Urinary bladder (tissue), 4 donors: ENCODE measurements around the gene DNAJC6. TPM values are rescaled to one million over a fixed set of nuclear protein-coding genes. Genes with fewer than 3 reads are reported as not detected.
"Not testable (repeated sequence)": the region's sequence is repeated elsewhere in the genome, so short reads cannot be mapped to it uniquely, and the experiment has no call there.

Experiments used
- DNase-seq: peaks from one replicate; pipeline ENCODE4 v3.0.0-alpha.2; 2015; ENCODE audit errors: extremely low spot score
- H3K27ac ChIP-seq: one replicate; pipeline ENCODE4 v1.5.1; 2013; ENCODE audit warnings: low read depth, mild to moderate bottlenecking, moderate library complexity
- H3K36me3 ChIP-seq: one replicate; pipeline ENCODE4 v1.6.1; 2013; ENCODE audit warnings: mild to moderate bottlenecking, moderate library complexity; ENCODE audit not compliant: insufficient read depth
- H3K4me1 ChIP-seq: one replicate; pipeline ENCODE4 v1.6.1; 2013; ENCODE audit warnings: mild to moderate bottlenecking, moderate library complexity; ENCODE audit not compliant: insufficient read depth
- H3K4me3 ChIP-seq: one replicate; pipeline ENCODE4 v1.5.1; 2013; ENCODE audit warnings: low read depth, low read length
- WGBS: extraction: QIAGEN DNeasy Blood & Tissue Kit; methylation state at CpG from one replicate; pipeline ENCODE4 v1.1.7; 2013; 5-methylcytosine and 5-hydroxymethylcytosine counted together
- polyA plus RNA-seq: library from polyadenylated mRNA; stranded (reverse); fragments of 200-250 nt; gene quantifications from one replicate; pipeline ENCODE4 v1.2.3, GENCODE V29; 2013
- small RNA-seq: library from RNA; depleted of rRNA; stranded (forward); fragments of <200 nt; gene quantifications from one replicate; pipeline ENCODE3, GENCODE V24; 2014
- total RNA-seq: library from RNA; depleted of rRNA; stranded (reverse); fragments of >200 nt; gene quantifications from one replicate; pipeline ENCODE4 v1.2.3, GENCODE V29; 2014
- donor health status: healthy with polysubstance abuse.
- donor health status: healthy.

DNAJC6 gene
- total and polyA plus RNA-seq, 2 donors: 2.9 to 5.6 TPM

GRCh38 chr1:65443647-65444046 is 134.3 kb downstream of the DNAJC6 start:
- DNase-seq: no peak
- Histone ChIP-seq H3K36me3 (no peaks in the 10 kb centered on the region), H3K4me1 (no peaks in the 10 kb centered on the region), H3K27ac (no peak overlapping the region), H3K4me3 (no peak overlapping the region)
- WGBS: 95% methylated on average over 2 of the region's 2 CpGs

DNA sequence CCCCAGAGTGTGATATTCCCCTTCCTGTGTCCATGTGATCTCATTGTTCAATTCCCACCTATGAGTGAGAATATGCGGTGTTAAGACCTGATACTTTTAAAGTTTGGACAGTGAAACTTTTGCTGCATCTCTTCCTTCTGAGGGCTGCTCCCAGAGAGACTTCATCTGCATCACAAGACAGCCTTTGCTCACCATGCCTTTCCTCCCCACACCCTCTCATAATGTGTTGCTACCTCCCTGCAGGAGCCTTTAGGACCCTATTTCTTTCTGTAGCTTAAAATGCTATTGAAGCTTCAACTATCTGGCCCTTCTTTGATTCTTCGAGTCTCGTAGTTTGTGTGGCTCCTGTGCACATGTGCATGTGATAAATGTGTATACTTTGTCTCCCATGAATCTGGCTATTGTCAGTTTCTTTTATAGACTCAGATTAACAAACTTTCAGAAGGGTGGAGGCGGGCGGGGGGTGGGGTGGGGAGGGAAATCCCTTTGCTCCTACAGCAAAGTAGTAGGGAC is 134.8 kb downstream of the DNAJC6 start:
- H3K4me1 ChIP-seq: no peaks in the 10 kb centered on the region
- 60% methylated on average over 5 of the region's 5 CpGs for WGBS
- H3K27ac ChIP-seq: no peak overlapping the region
- no peaks in the 10 kb centered on the region for H3K36me3 ChIP-seq
- no peak overlapping the region for H3K4me3 ChIP-seq
- no peak for DNase-seq

- no peaks in the 10 kb centered on the region for H3K4me1 ChIP-seq
- no peaks in the 10 kb centered on the region for H3K36me3 ChIP-seq
- H3K4me3 ChIP-seq: no peak overlapping the region
- DNase-seq: no peak
- WGBS: 95% methylated on average over 1 of the region's 1 CpG
- no peak overlapping the region for H3K27ac ChIP-seq
Observed at GRCh38 chr1:65445837-65446236, 136.5 kb downstream of the DNAJC6 start.

- WGBS: 92% methylated on average over 4 of the region's 4 CpGs
- no peak overlapping the region for H3K27ac ChIP-seq
- H3K4me3 ChIP-seq: no peak overlapping the region
- no peaks in the 10 kb centered on the region for H3K36me3 ChIP-seq
- no peak for DNase-seq
- no peaks in the 10 kb centered on the region for H3K4me1 ChIP-seq
Observed at GRCh38 chr1:65449214-65449823, 140.0 kb downstream of the DNAJC6 start.

DNA sequence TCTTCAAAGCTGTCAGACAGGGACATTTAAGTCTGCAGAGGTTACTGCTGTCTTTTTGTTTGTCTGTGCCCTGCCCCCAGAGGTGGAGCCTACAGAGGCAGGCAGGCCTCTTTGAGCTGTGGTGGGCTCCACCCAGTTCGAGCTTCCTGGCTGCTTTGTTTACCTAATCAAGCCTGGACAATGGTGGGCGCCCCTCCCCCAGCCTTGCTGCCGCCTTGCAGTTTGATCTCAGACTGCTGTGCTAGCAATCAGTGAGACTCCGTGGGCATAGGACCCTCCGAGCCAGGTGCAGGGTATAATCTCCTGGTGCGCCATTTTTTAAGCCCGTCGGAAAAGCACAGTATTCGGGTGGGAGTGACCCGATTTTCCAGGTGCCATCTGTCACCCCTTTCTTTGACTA is 146.3 kb downstream of the DNAJC6 start:
- WGBS: 90% methylated on average over 10 of the region's 10 CpGs
- not testable (repeated sequence) for H3K27ac ChIP-seq, DNase-seq, H3K4me3 ChIP-seq, H3K36me3 ChIP-seq, H3K4me1 ChIP-seq

DNA sequence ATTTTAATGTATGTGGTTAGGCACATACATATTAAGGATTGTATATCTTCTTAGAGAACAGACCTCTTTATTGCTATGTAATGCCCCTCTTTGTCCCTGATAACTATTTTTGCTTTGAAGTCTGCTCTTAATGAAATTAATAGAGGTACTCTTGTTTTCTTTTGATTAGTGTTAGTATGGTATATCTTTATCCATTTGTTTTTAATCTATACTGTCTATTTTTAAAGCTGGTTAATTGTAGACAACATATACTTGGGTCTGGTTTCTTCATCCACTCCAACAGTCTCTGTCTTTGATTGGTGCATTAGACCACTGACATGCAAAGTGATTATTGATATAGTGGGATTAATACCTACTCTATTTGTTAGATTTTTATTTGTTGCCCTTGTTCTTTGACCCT is 147.1 kb downstream of the DNAJC6 start:
- Histone ChIP-seq H3K4me3 (no peak overlapping the region), H3K4me1 (no peaks in the 10 kb centered on the region), H3K27ac (no peak overlapping the region), H3K36me3 (no peaks in the 10 kb centered on the region)
- DNase-seq: no peak

DNA sequence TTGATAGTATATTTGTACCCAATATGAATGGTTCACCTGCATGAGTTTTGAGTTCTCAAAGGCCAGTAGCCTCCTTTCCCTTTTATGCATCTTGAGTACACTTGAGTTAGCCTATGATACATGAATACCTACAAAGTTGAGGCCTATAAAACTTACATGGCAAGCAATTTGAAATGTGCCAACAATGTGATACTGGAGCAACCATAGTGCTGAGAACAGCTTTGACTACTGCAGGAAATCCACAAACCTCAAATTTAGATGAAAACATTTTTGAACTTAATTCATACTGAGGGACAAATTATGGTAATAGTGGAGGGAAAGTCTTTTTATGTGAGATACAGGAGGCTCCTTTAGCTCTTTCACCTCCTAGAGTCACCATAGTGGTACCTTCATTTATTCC is 148.5 kb downstream of the DNAJC6 start:
- Histone ChIP-seq H3K27ac (no peak overlapping the region), H3K36me3 (no peaks in the 10 kb centered on the region), H3K4me1 (no peaks in the 10 kb centered on the region), H3K4me3 (no peak overlapping the region)
- no peak for DNase-seq

DNA sequence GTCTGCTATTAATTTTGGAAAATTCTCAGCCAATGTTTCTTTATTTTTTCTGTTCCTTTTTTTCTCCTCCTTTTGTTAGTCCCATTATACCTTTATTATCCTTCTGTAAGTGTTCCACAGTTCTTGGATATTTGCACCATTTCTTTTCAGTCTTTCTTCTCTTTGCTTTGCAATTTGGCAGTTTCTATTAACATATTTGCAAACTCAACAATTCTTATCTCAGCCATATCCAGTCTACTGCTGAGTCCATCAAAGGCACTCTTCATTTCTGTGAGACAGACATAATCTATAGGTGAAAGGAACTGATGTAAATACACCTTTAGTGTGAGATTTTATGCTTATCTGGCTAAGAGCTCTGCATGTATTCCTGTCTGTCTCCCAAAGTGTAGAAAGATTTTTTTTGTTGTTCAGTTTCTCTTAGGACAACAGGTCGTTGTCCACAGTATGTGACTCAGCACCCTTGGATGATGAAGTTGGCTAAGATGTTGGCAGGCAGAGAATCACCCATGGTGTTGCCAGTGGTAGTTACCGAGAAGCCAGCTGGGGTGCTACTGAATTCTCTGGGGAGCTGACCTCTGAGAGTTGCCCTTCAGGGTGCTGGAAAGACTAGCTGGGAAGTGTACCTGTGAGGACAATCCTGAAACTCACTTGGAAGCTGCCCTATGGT is 149.5 kb downstream of the DNAJC6 start:
- 86% methylated on average over 2 of the region's 2 CpGs for WGBS
- no peak for DNase-seq
- H3K36me3 ChIP-seq: no peaks in the 10 kb centered on the region
- no peaks in the 10 kb centered on the region for H3K4me1 ChIP-seq
- H3K4me3 ChIP-seq: no peak overlapping the region
- no peak overlapping the region for H3K27ac ChIP-seq

- H3K4me3 ChIP-seq: no peak overlapping the region
- no peak overlapping the region for H3K27ac ChIP-seq
- 84% methylated on average over 1 of the region's 1 CpG for WGBS
- H3K4me1 ChIP-seq: no peaks in the 10 kb centered on the region
- no peaks in the 10 kb centered on the region for H3K36me3 ChIP-seq
- no peak for DNase-seq
Observed at GRCh38 chr1:65459397-65459768, 150.0 kb downstream of the DNAJC6 start.

Small RNA genes lying within 50 kb of the gene (small RNA-seq; reads per million reads assigned to genes)
- gene COX6CP13: not detected
- gene RNU2-15P: not detected

Other genes starting within 250 kb of the DNAJC6 start
- 12.5 TPM for gene AK4, start 161.3 kb upstream of the DNAJC6 start, total RNA-seq
- 36.1 TPM for gene AK4, start 161.3 kb upstream of the DNAJC6 start, polyA plus RNA-seq
- 32.1 TPM for gene LEPR, start 111.1 kb downstream of the DNAJC6 start, total RNA-seq
- 13.5 TPM for gene LEPR, start 111.1 kb downstream of the DNAJC6 start, polyA plus RNA-seq
- gene LEPROT, start 111.1 kb downstream of the DNAJC6 start, total RNA-seq: 85.0 TPM
- gene LEPROT, start 111.1 kb downstream of the DNAJC6 start, polyA plus RNA-seq: 74.5 TPM